Neuron (in vitro differentiated cells): ENCODE data around the gene WAC.
"Not testable (repeated sequence)": the region's sequence is repeated elsewhere in the genome, so short reads cannot be mapped to it uniquely, and the experiment has no call there.

ENCODE experiments used
- H2AFZ ChIP-seq: one replicate; pipeline ENCODE4 v1.6.1; 2013; ENCODE audit warnings: low read depth, mild to moderate bottlenecking, inconsistent platforms, low read length, moderate library complexity
- H3K27me3 ChIP-seq: one replicate; pipeline ENCODE4 v1.6.1; 2013; ENCODE audit warnings: low read length; ENCODE audit not compliant: insufficient read depth
- H3K36me3 ChIP-seq: one replicate; pipeline ENCODE4 v1.6.1; 2013; ENCODE audit warnings: low read length; ENCODE audit not compliant: insufficient read depth
- H3K4me1 ChIP-seq: one replicate; pipeline ENCODE4 v1.6.1; 2013; ENCODE audit warnings: low read length; ENCODE audit not compliant: insufficient read depth
- H3K4me3 ChIP-seq: 2 replicates; pipeline ENCODE4 v1.5.1; 2013; ENCODE audit warnings: mild to moderate bottlenecking, low read length, moderate library complexity
- H3K9me3 ChIP-seq: one replicate; pipeline ENCODE4 v1.6.1; 2013; ENCODE audit warnings: low read length

The WAC gene

DNA sequence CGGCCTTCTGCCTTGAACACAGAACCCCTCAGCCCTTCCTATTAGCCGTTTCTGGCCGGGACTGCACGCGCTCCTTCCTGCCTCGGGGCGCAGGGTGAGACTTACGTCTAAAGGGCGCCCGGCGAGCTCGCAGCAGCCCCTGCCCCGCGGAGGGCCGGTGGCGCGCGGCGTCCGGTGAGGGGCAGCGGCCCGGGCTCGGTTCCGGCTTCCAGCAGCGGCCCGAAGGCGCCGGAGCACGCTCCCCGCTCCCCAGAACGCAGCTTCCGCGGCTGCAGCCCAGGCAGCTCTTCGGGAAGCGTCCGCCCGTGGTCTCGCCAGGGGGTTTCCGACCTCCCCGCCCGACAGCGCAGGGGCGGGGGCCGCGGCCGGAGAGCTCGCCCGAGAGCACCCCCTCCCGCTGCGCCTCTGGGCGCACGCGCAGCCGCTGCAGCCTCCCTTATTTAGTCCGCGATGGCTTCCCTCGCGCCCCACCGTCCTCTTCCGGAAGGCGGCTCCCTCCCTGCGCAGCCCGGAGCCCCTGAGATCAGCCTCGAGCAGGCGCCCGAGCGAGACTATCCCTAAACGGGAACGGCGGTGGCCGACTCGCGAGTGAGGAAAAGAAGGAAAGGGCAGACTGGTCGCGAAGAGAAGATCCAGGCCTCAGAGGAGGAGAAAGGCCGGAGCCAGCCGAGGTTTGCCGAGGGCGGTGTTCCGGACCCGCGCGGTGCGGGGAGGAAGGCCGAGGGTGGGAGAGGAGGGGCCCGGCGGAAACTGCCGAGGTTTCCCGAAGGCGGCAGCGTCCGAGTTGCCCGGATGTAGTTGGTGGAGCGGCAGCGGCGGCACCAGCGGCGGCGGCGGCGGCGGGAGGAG is at the start of gene WAC:
TSS of gene WAC (plus strand) at position 782 of the 849 bp plus-strand sequence. CDS start 462 bp downstream, outside the sequence.
- peaks cover 33% of the 10 kb centered on the region for H3K36me3 ChIP-seq
- H3K27me3 ChIP-seq, result no peaks in the 10 kb centered on the region
- H3K9me3 ChIP-seq, result no peaks in the 10 kb centered on the region
- peak within 1 kb of the TSS; percentile 89 for H3K4me3 ChIP-seq
- H2AFZ ChIP-seq, result peak within 1 kb of the TSS; percentile 92
- H3K4me1 ChIP-seq, result peaks cover 18% of the 10 kb centered on the region

GRCh38 chr10:28489206-28489605 is 43.7 kb upstream of the WAC start:
- H3K27me3 ChIP-seq, result no peaks in the 10 kb centered on the region
- H3K4me3 ChIP-seq, result no peak overlapping the region
- H2AFZ ChIP-seq, result no peak overlapping the region
- H3K36me3 ChIP-seq, result no peaks in the 10 kb centered on the region
- no peaks in the 10 kb centered on the region for H3K4me1 ChIP-seq
- H3K9me3 ChIP-seq, result no peaks in the 10 kb centered on the region

DNA sequence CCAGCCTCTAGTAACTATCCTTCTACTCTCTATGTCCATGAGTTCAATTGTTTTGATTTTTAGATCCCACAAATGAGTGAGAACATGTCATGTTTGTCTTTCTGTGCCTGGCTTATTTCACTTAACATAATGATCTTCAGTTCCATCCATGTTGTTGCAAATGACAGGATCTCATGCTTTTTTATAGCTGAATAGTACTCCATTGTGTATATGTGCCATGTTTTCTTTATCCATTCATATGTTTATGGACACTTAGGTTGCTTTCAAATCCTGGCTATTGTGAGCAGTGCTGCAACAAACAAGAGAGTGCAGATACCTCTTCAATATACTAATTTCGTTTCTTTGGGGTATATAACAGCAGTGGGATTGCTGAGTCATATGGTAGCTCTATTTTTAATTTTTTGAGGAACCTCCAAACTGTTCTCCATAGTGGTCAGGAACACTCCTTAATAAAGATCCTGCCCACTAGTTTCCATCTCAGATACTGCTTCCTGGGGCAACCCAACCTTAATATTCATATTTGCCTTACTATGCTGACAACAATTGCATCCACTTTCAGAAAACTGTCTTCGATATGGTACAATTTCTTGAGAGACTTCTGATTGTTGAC is 42.6 kb upstream of the WAC start:
- not testable (repeated sequence) for H3K36me3 ChIP-seq, H3K4me3 ChIP-seq, H3K9me3 ChIP-seq, H2AFZ ChIP-seq, H3K27me3 ChIP-seq, H3K4me1 ChIP-seq

DNA sequence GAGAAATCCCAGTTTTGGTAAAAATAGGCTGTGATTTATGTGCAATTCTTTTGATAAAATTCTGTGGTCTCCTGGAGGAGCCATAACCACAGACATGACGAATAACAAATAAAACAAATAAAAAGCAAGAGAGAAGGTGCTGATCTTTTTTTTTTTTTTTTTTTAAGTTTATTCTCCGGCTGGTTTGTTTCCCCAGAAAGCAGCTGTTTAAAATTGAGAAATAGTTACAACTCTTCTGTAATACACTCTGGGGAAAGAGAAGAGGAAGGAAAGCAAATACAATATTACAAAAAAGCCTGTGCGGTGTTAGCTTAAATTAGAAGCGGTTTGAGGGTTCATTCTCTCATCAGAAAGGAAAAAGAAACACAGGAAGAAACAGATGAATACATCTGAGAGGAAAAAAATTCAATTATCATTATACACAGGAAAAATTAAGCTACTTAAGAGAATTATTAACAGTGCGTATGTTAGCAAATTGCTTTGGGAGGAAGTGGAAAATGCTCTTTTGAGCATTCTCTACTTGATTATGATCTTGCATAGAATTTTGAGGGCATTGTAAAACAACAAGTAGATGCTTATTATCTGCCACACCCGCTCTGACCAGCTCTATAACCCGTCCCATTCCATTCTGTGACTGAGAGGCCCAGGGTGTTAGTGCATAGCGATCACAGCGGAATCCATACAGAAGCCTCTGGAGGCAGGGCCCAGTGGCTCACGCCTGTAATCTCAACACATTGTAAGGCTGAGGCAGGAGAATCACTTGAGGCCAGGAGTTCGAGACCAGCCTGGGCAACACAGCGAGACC is 40.6 kb upstream of the WAC start:
- H3K27me3 ChIP-seq, result no peaks in the 10 kb centered on the region
- H2AFZ ChIP-seq, result no peak overlapping the region
- no peaks in the 10 kb centered on the region for H3K4me1 ChIP-seq
- no peak overlapping the region for H3K4me3 ChIP-seq
- H3K36me3 ChIP-seq, result no peaks in the 10 kb centered on the region
- H3K9me3 ChIP-seq, result no peaks in the 10 kb centered on the region

DNA sequence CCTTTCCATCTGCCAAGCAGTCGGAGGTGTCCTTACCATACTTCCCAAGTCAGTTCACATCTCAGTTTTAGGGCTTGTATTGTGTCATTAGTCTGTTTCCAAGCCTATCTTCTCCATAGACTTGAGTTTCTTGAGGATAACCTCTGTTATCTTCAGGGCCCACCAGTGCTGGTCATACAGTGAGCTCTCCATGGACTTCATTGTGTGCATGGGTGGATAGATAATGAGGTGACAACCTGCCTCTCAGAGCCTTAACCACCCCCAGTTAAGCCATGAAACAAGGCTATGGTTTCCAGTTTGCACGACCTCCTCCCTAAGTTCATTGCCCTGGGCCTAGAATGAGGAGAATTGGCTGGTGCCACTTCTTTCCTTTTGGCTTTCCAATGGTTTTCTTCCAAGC is 38.5 kb upstream of the WAC start:
- Histone ChIP-seq H2AFZ (no peak overlapping the region), H3K27me3 (no peaks in the 10 kb centered on the region), H3K9me3 (no peaks in the 10 kb centered on the region), H3K36me3 (no peaks in the 10 kb centered on the region), H3K4me3 (no peak overlapping the region), H3K4me1 (no peaks in the 10 kb centered on the region)

GRCh38 chr10:28495084-28495483 is 37.8 kb upstream of the WAC start:
- no peak overlapping the region for H2AFZ ChIP-seq
- no peaks in the 10 kb centered on the region for H3K4me1 ChIP-seq
- H3K36me3 ChIP-seq, result no peaks in the 10 kb centered on the region
- H3K27me3 ChIP-seq, result no peaks in the 10 kb centered on the region
- H3K4me3 ChIP-seq, result no peak overlapping the region
- H3K9me3 ChIP-seq, result no peaks in the 10 kb centered on the region

DNA sequence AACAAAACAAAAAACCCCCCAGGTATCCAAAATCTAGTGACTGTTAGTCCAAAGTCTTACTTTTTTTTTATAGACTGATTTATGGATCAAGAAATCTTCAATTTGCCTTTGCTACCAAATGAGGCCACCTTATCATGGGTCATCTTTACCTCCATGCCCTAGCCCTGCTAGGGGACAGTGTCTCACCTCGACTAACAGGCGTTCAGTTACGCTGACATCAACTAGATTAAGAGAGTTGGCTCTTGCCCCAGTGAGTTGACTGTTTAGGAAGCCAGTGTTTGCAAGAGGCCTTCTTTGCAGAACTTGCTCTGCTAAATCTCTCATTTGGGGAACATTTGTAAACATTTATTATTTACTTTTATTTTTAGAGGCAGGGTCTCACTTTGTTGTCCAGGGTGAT is 36.9 kb upstream of the WAC start:
- no peaks in the 10 kb centered on the region for H3K27me3 ChIP-seq
- no peaks in the 10 kb centered on the region for H3K36me3 ChIP-seq
- no peaks in the 10 kb centered on the region for H3K4me1 ChIP-seq
- no peak overlapping the region for H2AFZ ChIP-seq
- H3K9me3 ChIP-seq, result no peaks in the 10 kb centered on the region
- no peak overlapping the region for H3K4me3 ChIP-seq

GRCh38 chr10:28496481-28496961 is 36.4 kb upstream of the WAC start:
- Histone ChIP-seq H3K36me3 (no peaks in the 10 kb centered on the region), H3K4me3 (no peak overlapping the region), H2AFZ (no peak overlapping the region), H3K9me3 (no peaks in the 10 kb centered on the region), H3K27me3 (no peaks in the 10 kb centered on the region), H3K4me1 (no peaks in the 10 kb centered on the region)

- Histone ChIP-seq H2AFZ (no peak overlapping the region), H3K9me3 (no peaks in the 10 kb centered on the region), H3K4me1 (no peaks in the 10 kb centered on the region), H3K27me3 (no peaks in the 10 kb centered on the region), H3K36me3 (no peaks in the 10 kb centered on the region), H3K4me3 (no peak overlapping the region)
These were observed 35.4 kb upstream of the WAC start for GRCh38 chr10:28497313-28498126.

GRCh38 chr10:28500203-28500602 is 32.7 kb upstream of the WAC start:
- not testable (repeated sequence) for H3K36me3 ChIP-seq, H3K4me1 ChIP-seq, H3K27me3 ChIP-seq, H3K4me3 ChIP-seq, H2AFZ ChIP-seq, H3K9me3 ChIP-seq

GRCh38 chr10:28503114-28503513 is 29.8 kb upstream of the WAC start:
- H3K36me3 ChIP-seq, result no peaks in the 10 kb centered on the region
- H3K4me1 ChIP-seq, result no peaks in the 10 kb centered on the region
- H3K4me3 ChIP-seq, result no peak overlapping the region
- H3K27me3 ChIP-seq, result no peaks in the 10 kb centered on the region
- H2AFZ ChIP-seq, result no peak overlapping the region
- no peaks in the 10 kb centered on the region for H3K9me3 ChIP-seq

- Histone ChIP-seq H3K36me3 (no peaks in the 10 kb centered on the region), H3K4me1 (no peaks in the 10 kb centered on the region), H3K27me3 (no peaks in the 10 kb centered on the region), H3K4me3 (no peak overlapping the region), H2AFZ (no peak overlapping the region), H3K9me3 (no peaks in the 10 kb centered on the region)
These were observed 27.5 kb upstream of the WAC start for GRCh38 chr10:28505359-28505959.
